HL-60 (cell line): ENCODE results near the gene UFSP1.
A peak's percentile ranks its signal among the peaks of the same experiment; 100 is the strongest.

Experiments
- CTCF ChIP-seq: IDR thresholded peaks from one replicate; pipeline ENCODE4 v1.5.1; 2011; ENCODE audit warnings: low read length, control low read depth, inconsistent platforms; ENCODE audit not compliant: insufficient read depth
- GABPA ChIP-seq: IDR thresholded peaks from 2 replicates; pipeline ENCODE4 v1.6.1; 2012; ENCODE audit warnings: low read depth
- POLR2AphosphoS5 ChIP-seq: IDR thresholded peaks from 2 replicates; pipeline ENCODE4 v1.6.1; 2012; ENCODE audit warnings: low read depth
- REST ChIP-seq: IDR thresholded peaks from 2 replicates; pipeline ENCODE4 v1.6.1; 2012; ENCODE audit warnings: low read depth; ENCODE audit not compliant: insufficient replicate concordance
- SPI1 ChIP-seq: IDR thresholded peaks from 2 replicates; pipeline ENCODE4 v1.6.1; 2012; ENCODE audit warnings: low read depth, mild to moderate bottlenecking, borderline replicate concordance

GRCh38 chr7:100852048-100852872 lies 37.3 kb downstream of the UFSP1 start, which contains the start of gene SLC12A9:
- TF ChIP-seq CTCF = peak; percentile 78
- no peak for TF ChIP-seq GABPA
- no peak for TF ChIP-seq REST
- TF ChIP-seq POLR2AphosphoS5 = 0 out of 2 replicates have a peak, but pooled peaks have one; percentile 18
- TF ChIP-seq SPI1 = no peak
